A673 (cell line): ENCODE data around the gene FRMPD4.

ENCODE experiments used
- CTCF ChIP-seq: fragments of 300-800, 200-600 bp; sonication (generic); conservative IDR thresholded peaks from 2 replicates; pipeline ENCODE4 v1.5.1; 2017; ENCODE audit warnings: low read depth, mild to moderate bottlenecking, antibody characterized with exemption, low read length, moderate library complexity, mixed read lengths
- EZH2 ChIP-seq: fragments of 200-600 bp; sonication (generic); IDR thresholded peaks from 2 replicates; pipeline ENCODE4 v1.6.1; 2017; ENCODE audit warnings: borderline replicate concordance, low read depth, mild to moderate bottlenecking, mixed read lengths, antibody characterized with exemption, low read length; ENCODE audit not compliant: poor library complexity, severe bottlenecking

GRCh38 chrX:12170755-12171154, 32.5 kb downstream of the FRMPD4 start:
- TF ChIP-seq CTCF (no peak), EZH2 (no peak)
